Endodermal cell (in vitro differentiated cells): ENCODE measurements around the gene TFAP2A. TPM values are rescaled to one million over a fixed set of nuclear protein-coding genes. Genes with fewer than 3 reads are reported as not detected.

Experiments used
- DNase-seq: peaks from one replicate; pipeline ENCODE4 v3.0.0-alpha.2; 2017
- H3K27ac ChIP-seq: 2 replicates; pipeline ENCODE4 v1.5.1; 2013; ENCODE audit warnings: mild to moderate bottlenecking, low read depth, low read length, moderate library complexity
- H3K27me3 ChIP-seq: 2 replicates; pipeline ENCODE4 v1.6.1; 2013; ENCODE audit warnings: mild to moderate bottlenecking, low read length, moderate library complexity; ENCODE audit not compliant: insufficient read depth, control insufficient read depth, poor library complexity, severe bottlenecking
- H3K36me3 ChIP-seq: 2 replicates; pipeline ENCODE4 v1.7.0; 2013; ENCODE audit warnings: mild to moderate bottlenecking, low read length, moderate library complexity; ENCODE audit not compliant: control insufficient read depth, insufficient read depth
- H3K4me1 ChIP-seq: one replicate; pipeline ENCODE4 v1.7.0; 2013; ENCODE audit warnings: low read length; ENCODE audit not compliant: control insufficient read depth, insufficient read depth
- H3K4me3 ChIP-seq: 2 replicates; pipeline ENCODE4 v1.5.1; 2013; ENCODE audit warnings: mild to moderate bottlenecking, low read length, moderate library complexity
- H3K9ac ChIP-seq: 2 replicates; pipeline ENCODE4 v1.6.1; 2013; ENCODE audit warnings: mild to moderate bottlenecking, low read length, moderate library complexity; ENCODE audit not compliant: poor library complexity, severe bottlenecking; ENCODE audit errors: extremely low read depth
- H3K9me3 ChIP-seq: 2 replicates; pipeline ENCODE4 v1.6.1; 2013; ENCODE audit warnings: mild to moderate bottlenecking, low read length, moderate library complexity; ENCODE audit not compliant: control insufficient read depth
- H3K27ac Mint-ChIP-seq: 2 replicates; pipeline ENCODE4 v1.8.0; 2020; ENCODE audit warnings: mixed read lengths
- H3K27me3 Mint-ChIP-seq: 2 replicates; pipeline ENCODE4 v1.8.0; 2021; ENCODE audit warnings: mild to moderate bottlenecking, mixed read lengths; ENCODE audit not compliant: insufficient read depth
- H3K36me3 Mint-ChIP-seq: 2 replicates; pipeline ENCODE4 v1.8.0; 2020; ENCODE audit warnings: low read depth, mixed read lengths
- H3K4me1 Mint-ChIP-seq: 2 replicates; pipeline ENCODE4 v1.8.0; 2020; ENCODE audit warnings: mixed read lengths
- H3K4me3 Mint-ChIP-seq: 2 replicates; pipeline ENCODE4 v1.8.0; 2020; ENCODE audit warnings: mild to moderate bottlenecking, moderate library complexity, mixed read lengths
- H3K9me3 Mint-ChIP-seq: 2 replicates; pipeline ENCODE4 v1.8.0; 2020; ENCODE audit warnings: mild to moderate bottlenecking, mixed read lengths
- CTCF ChIP-seq: fragments of 200-600 bp; sonication (generic); conservative IDR thresholded peaks from 2 replicates; pipeline ENCODE4 v1.5.0; 2021; ENCODE audit warnings: antibody characterized with exemption, mild to moderate bottlenecking
- WGBS, 2 experiments: methylation state at CpG; one replicate each; pipeline versions ENCODE4 v1.1.5 to v1.1.7; 2013; ENCODE audit warnings: missing lambda C conversion rate in 2 of 2, mixed read lengths in 1 of 2; ENCODE audit not compliant: insufficient coverage in 1 of 2, insufficient read length in 1 of 2; 5-methylcytosine and 5-hydroxymethylcytosine counted together
- total RNA-seq, 2 donors: library from RNA; stranded (reverse); fragmentation: NEBNext Ultra II Directional in 1 of 2; extraction: Animal tissue kit (Norgen Biotek cat#: 25700) in 1 of 2; gene quantifications; 2 replicates in 1 of 2; 3 replicates in 1 of 2; pipeline ENCODE4 v1.2.1, GENCODE V29; 2021

TFAP2A gene
- total RNA-seq, 2 donors from 2014 or later = 0.51 to 0.69 TPM

GRCh38 chr6:10441655-10442009 lies 26.8 kb upstream of the TFAP2A start:
- H3K27me3 ChIP-seq = no peaks in the 10 kb centered on the region
- H3K4me1 ChIP-seq = no peaks in the 10 kb centered on the region
- DNase-seq = peak; percentile 28
- no peak overlapping the region for H3K9ac ChIP-seq
- H3K4me3 Mint-ChIP-seq = no peak overlapping the region
- 94 to 95% methylated on average over 2 to 3 of the region's 3 CpGs for WGBS, 2 experiments
- no peak overlapping the region for H3K27ac Mint-ChIP-seq
- H3K27me3 Mint-ChIP-seq = peaks cover 4% of the 10 kb centered on the region
- no peaks in the 10 kb centered on the region for H3K9me3 ChIP-seq
- no peaks in the 10 kb centered on the region for H3K36me3 Mint-ChIP-seq
- H3K9me3 Mint-ChIP-seq = peaks cover 5% of the 10 kb centered on the region
- no peak overlapping the region for H3K27ac ChIP-seq
- no peak overlapping the region for H3K4me3 ChIP-seq
- H3K36me3 ChIP-seq = no peaks in the 10 kb centered on the region
- TF ChIP-seq CTCF = no peak
- no peaks in the 10 kb centered on the region for H3K4me1 Mint-ChIP-seq

- no peak for TF ChIP-seq CTCF
- Mint-ChIP-seq H3K4me3 (no peak overlapping the region), H3K4me1 (no peaks in the 10 kb centered on the region), H3K36me3 (no peaks in the 10 kb centered on the region), H3K27ac (no peak overlapping the region), H3K27me3 (peaks cover 7% of the 10 kb centered on the region), H3K9me3 (peaks cover 5% of the 10 kb centered on the region)
- Histone ChIP-seq H3K27me3 (no peaks in the 10 kb centered on the region), H3K4me1 (no peaks in the 10 kb centered on the region), H3K4me3 (no peak overlapping the region), H3K9ac (no peak overlapping the region), H3K9me3 (no peaks in the 10 kb centered on the region), H3K27ac (no peak overlapping the region), H3K36me3 (no peaks in the 10 kb centered on the region)
- 75 to 87% methylated on average over 6 of the region's 7 CpGs for WGBS, 2 experiments
- peak; percentile 32 for DNase-seq
Observed at GRCh38 chr6:10441004-10441654, 26.3 kb upstream of the TFAP2A start.

GRCh38 chr6:10437891-10438290 lies 23.0 kb upstream of the TFAP2A start:
- no peak for TF ChIP-seq CTCF
- H3K27ac Mint-ChIP-seq = no peak overlapping the region
- peaks cover 18% of the 10 kb centered on the region for H3K27me3 Mint-ChIP-seq
- DNase-seq = no peak
- WGBS, 2 experiments = 88 to 92% methylated on average over 2 to 3 of the region's 3 CpGs
- Histone ChIP-seq H3K9me3 (no peaks in the 10 kb centered on the region), H3K27ac (no peak overlapping the region), H3K4me3 (no peak overlapping the region), H3K36me3 (no peaks in the 10 kb centered on the region), H3K27me3 (no peaks in the 10 kb centered on the region), H3K9ac (no peak overlapping the region), H3K4me1 (no peaks in the 10 kb centered on the region)
- H3K9me3 Mint-ChIP-seq = peaks cover 5% of the 10 kb centered on the region
- no peak overlapping the region for H3K4me3 Mint-ChIP-seq
- no peaks in the 10 kb centered on the region for H3K36me3 Mint-ChIP-seq
- peaks cover 3% of the 10 kb centered on the region for H3K4me1 Mint-ChIP-seq
